Ovary (tissue), 3 donors: ENCODE measurements around the gene CMIP.

ENCODE experiments used
- CTCF ChIP-seq, 3 donors: fragments of 450-650 bp in 2 of 3; fragments of 200-600 bp in 1 of 3; IDR thresholded peaks; one replicate each; pipeline versions ENCODE4 v1.5.1 to v1.8.0; 2016 to 2022; ENCODE audit warnings: antibody characterized with exemption in 3 of 3, mild to moderate bottlenecking in 1 of 3
- POLR2A ChIP-seq: fragments of 450-650 bp; IDR thresholded peaks from one replicate; pipeline ENCODE4 v1.6.1; 2017; ENCODE audit warnings: antibody characterized with exemption, mild to moderate bottlenecking, moderate library complexity
- donor health status: DM: no; HTN: no; CAD: no.

- no peak for TF ChIP-seq CTCF (IDR thresholded peaks at IDR 0.05)
- no peak for TF ChIP-seq POLR2A
Measured at GRCh38 chr16:81454044-81454443, 9.4 kb downstream of the CMIP start.
